ENCODE data around the gene ANAPC16.
"Not testable (repeated sequence)": the region's sequence is repeated elsewhere in the genome, so short reads cannot be mapped to it uniquely, and the experiment has no call there.

Gene ANAPC16

GRCh38 chr10:72218325-72218724 lies 2.5 kb downstream of the ANAPC16 start:
- DNase-seq, result no peak

GRCh38 chr10:72218726-72219125 lies 2.9 kb downstream of the ANAPC16 start:
- DNase-seq, result no peak

GRCh38 chr10:72219235-72219814 lies 3.5 kb downstream of the ANAPC16 start:
- no peak for DNase-seq

GRCh38 chr10:72220637-72221036 lies 4.8 kb downstream of the ANAPC16 start:
- DNase-seq, result no peak

- DNase-seq, result no peak
Measured at GRCh38 chr10:72221278-72221677, 5.5 kb downstream of the ANAPC16 start.

GRCh38 chr10:72223743-72224101 lies 7.9 kb downstream of the ANAPC16 start:
- DNase-seq, result no peak

GRCh38 chr10:72224191-72224590 lies 8.4 kb downstream of the ANAPC16 start:
- DNase-seq, result not testable (repeated sequence)

GRCh38 chr10:72226418-72227027 lies 10.7 kb downstream of the ANAPC16 start:
- no peak for DNase-seq

GRCh38 chr10:72227826-72228225 lies 12.0 kb downstream of the ANAPC16 start:
- no peak for DNase-seq

GRCh38 chr10:72228318-72228751 lies 12.5 kb downstream of the ANAPC16 start:
- no peak for DNase-seq

GRCh38 chr10:72229261-72230251 lies 13.7 kb downstream of the ANAPC16 start:
- DNase-seq, result no peak

- no peak for DNase-seq
Measured at GRCh38 chr10:72233621-72234020, 17.8 kb downstream of the ANAPC16 start.

- no peak for DNase-seq
Measured at GRCh38 chr10:72234560-72235095, 18.8 kb downstream of the ANAPC16 start.

GRCh38 chr10:72235544-72236279 lies 19.9 kb downstream of the ANAPC16 start:
- no peak for DNase-seq

- no peak for DNase-seq
Measured at GRCh38 chr10:72238392-72239175, 22.8 kb downstream of the ANAPC16 start.

GRCh38 chr10:72239409-72239808 lies 23.6 kb downstream of the ANAPC16 start:
- no peak for DNase-seq

GRCh38 chr10:72240371-72240770 lies 24.6 kb downstream of the ANAPC16 start:
- DNase-seq, result no peak

GRCh38 chr10:72241691-72242252 lies 26.0 kb downstream of the ANAPC16 start:
- DNase-seq, result no peak

- DNase-seq, result peak; percentile 17
Measured at GRCh38 chr10:72242675-72243074, 26.9 kb downstream of the ANAPC16 start.

- DNase-seq, result peak; percentile 34
Measured at GRCh38 chr10:72243822-72244437, 28.1 kb downstream of the ANAPC16 start.

- no peak for DNase-seq
Measured at GRCh38 chr10:72244573-72245038, 28.8 kb downstream of the ANAPC16 start.
